Measurements from ENCODE around the gene RNASET2. TPM values are rescaled to one million over a fixed set of nuclear protein-coding genes. Genes with fewer than 3 reads are reported as not detected.
"Not testable (repeated sequence)": the region's sequence is repeated elsewhere in the genome, so short reads cannot be mapped to it uniquely, and the experiment has no call there.

Gene RNASET2
- total RNA-seq, 2 experiments from 2014 or later, result 62.5 to 66.1 TPM

DNA sequence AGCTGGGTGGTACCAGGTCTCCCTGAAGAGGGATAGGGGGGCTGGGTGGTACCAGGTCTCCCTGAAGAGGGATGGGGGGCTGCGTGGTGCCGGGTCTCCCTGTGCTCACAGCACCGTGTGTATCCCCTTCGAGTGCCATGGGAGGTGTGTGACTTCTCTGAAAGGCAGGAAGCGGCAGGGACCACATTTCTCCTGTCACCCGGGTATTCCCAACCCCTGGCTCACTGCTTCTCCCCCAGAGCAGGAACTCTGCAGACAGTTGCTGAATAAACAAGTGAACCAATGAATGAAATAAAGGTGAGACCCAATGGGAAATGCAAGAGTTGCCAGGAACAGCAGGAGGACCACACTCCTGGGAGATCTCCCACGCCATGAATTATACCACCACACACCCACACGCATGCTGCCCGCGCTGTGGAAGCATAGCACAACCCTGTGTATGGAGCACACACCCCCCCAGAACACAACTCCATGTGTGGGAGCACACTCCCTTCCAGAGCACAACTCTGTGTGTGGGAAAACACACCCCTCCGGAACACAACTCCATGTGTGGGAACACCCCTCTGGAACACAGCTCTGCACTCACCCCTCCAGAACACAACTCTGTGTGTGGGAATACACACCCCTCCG, 50.7 kb downstream of the RNASET2 start:
- ChIA-PET CTCF (no interaction called here), POLR2A (no interaction called here)
- H3K4me3 Mint-ChIP-seq, result no peak overlapping the region
- intact Hi-C loops (cut with micrococcal nuclease), result no loop called here
- H3K36me3 Mint-ChIP-seq, result peaks cover 3% of the 10 kb centered on the region
- no peak overlapping the region for H3K27ac Mint-ChIP-seq
- DNase-seq, result no peak
- H3K27me3 Mint-ChIP-seq, result no peaks in the 10 kb centered on the region
- peaks cover 24% of the 10 kb centered on the region for H3K4me1 Mint-ChIP-seq (ENCODE audit: low read depth)
- peaks cover 2% of the 10 kb centered on the region for H3K9me3 Mint-ChIP-seq

DNA sequence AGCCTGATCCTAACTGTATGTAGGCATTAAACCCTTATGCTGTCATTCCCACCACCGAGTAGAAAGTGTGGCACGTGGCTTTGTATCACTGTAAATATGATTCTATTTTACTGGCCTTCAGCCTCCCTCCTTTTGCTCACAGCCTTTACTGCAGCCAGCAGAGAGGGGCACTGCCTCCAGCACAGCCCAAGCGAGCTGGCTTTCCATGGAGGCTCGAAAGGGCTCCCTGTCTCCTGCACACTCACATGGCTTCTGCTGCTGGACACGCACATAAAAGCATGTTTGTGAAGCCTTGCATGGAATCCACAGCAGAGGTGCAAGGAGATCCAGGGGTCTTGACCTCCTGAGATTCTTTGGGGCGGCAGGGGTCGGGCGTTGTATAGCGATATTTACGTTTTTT, 51.3 kb downstream of the RNASET2 start:
- DNase-seq, result no peak
- Mint-ChIP-seq H3K9me3 (peaks cover 2% of the 10 kb centered on the region), H3K4me1 (ENCODE audit: low read depth) (peaks cover 18% of the 10 kb centered on the region), H3K27me3 (no peaks in the 10 kb centered on the region), H3K36me3 (no peaks in the 10 kb centered on the region), H3K4me3 (no peak overlapping the region), H3K27ac (no peak overlapping the region)
- CTCF ChIA-PET, result no interaction called here
- intact Hi-C loops (cut with micrococcal nuclease), result no loop called here
- POLR2A ChIA-PET, result no interaction called here

DNA sequence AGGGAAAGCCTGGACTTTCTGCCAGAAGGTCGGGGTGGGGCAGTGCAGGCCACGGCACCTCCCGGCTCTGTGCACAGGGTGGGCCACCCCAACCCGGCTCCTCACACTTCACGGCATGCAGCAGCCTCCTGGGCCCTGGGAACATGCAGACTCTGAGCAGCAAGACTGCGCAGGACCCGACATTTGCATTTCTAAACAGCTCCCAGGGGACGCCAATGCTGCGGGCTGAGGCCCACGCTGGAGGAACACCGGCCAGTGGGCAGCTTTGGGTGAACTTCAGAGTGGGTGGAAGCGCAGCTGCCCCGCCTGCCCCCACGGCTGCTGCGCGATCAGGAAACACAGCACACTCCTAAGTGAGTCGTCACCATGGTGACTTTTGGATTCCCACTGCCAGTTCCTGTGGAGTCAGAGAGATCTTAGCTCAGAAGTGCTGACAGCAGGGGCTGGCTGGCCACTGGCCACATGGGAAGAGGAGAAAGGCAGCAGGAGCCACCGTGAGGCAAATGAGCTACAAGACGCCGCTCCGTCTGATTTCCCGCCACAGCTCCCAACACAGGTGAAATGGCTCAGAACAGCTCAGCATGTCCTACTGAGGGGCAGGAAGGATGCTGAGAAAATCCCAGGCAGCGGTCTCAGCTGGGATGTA, 52.1 kb downstream of the RNASET2 start:
- ChIA-PET CTCF (no interaction called here), POLR2A (no interaction called here)
- Mint-ChIP-seq H3K4me1 (ENCODE audit: low read depth) (peaks cover 18% of the 10 kb centered on the region), H3K9me3 (peaks cover 2% of the 10 kb centered on the region), H3K36me3 (no peaks in the 10 kb centered on the region), H3K27ac (no peak overlapping the region), H3K4me3 (no peak overlapping the region), H3K27me3 (no peaks in the 10 kb centered on the region)
- intact Hi-C loops (cut with micrococcal nuclease), result no loop called here
- DNase-seq, result no peak

DNA sequence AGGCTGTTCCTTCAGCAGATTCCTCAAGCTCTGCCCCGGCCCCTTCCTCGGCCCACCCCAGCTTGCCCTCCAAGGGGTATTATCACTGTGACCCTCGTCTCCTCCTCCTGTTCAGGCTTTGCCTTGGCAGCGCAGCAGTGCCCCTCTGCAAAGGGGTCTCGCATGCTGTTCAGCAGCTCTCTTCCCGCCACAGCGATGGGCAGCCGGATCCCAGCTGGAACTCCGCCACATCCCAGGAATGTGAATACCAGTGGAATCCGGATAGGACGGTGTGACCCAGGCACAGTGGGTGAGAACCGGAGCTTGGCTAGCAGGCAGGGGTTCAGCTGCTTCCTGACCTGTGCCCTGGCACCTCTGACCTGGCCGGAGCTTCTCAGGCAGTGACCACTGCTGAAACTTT, 52.9 kb downstream of the RNASET2 start:
- Mint-ChIP-seq H3K27me3 (no peaks in the 10 kb centered on the region), H3K9me3 (peaks cover 2% of the 10 kb centered on the region), H3K4me3 (no peak overlapping the region), H3K27ac (no peak overlapping the region), H3K36me3 (no peaks in the 10 kb centered on the region), H3K4me1 (ENCODE audit: low read depth) (peaks cover 18% of the 10 kb centered on the region)
- intact Hi-C loops (cut with micrococcal nuclease), result no loop called here
- no peak for DNase-seq
- POLR2A ChIA-PET, result no interaction called here
- CTCF ChIA-PET, result no interaction called here

DNA sequence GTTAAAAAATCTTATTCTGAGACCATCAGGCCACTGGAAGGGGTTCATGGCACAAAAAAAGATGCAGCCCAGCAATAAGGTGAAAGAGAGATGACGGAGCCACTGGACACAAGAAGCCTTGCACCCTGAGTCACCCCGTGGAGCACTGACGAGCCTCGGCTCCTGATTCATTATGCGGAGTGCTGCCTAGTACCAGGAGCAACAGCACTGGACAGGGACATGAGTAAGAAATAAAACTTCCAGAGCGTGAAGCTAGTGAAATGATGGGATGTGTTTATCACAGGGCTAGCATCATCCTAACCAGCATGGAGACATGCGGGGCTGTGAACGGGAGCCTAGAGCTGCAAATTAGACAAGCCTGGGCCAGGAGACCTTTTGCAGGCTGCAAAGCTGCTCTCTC, 53.3 kb downstream of the RNASET2 start:
- Mint-ChIP-seq H3K27me3 (no peaks in the 10 kb centered on the region), H3K4me1 (ENCODE audit: low read depth) (peaks cover 15% of the 10 kb centered on the region), H3K36me3 (no peaks in the 10 kb centered on the region), H3K27ac (no peak overlapping the region), H3K4me3 (no peak overlapping the region), H3K9me3 (peaks cover 2% of the 10 kb centered on the region)
- ChIA-PET POLR2A (interaction anchor here (0.9 kb wide), 1 partner anchor 47 kb away, joined by 3 read pairs; no protein-coding TSS in a partner anchor), CTCF (no interaction called here)
- DNase-seq, result no peak
- intact Hi-C loops (cut with micrococcal nuclease), result no loop called here

DNA sequence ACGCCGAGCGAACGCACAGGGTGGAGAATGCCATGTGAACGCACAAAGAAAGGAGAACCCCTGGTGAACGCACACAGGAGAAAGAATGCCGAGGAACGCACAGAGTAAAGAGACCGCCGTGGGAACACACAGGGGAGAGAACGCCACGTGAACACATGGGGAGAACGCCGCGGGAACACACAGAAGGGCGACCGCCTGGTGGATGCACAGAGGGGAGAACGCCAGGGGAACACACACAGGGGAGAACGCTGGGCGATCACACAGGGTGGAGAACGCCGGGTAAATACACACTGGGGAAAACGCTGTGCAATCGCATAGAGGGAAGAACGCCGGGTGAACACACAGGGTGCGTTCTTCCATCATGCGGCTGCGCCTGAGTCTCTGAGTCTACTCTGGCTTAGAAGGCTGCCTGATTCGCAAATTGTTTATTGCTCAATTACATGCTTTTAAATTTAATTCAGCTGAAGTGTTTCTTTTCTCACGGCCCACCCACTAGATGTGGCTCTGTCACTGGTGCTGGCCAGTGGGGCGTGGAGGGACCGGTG, 54.1 kb downstream of the RNASET2 start:
- Mint-ChIP-seq H3K27ac (no peak overlapping the region), H3K36me3 (no peaks in the 10 kb centered on the region), H3K27me3 (no peaks in the 10 kb centered on the region), H3K9me3 (peaks cover 2% of the 10 kb centered on the region), H3K4me3 (no peak overlapping the region), H3K4me1 (ENCODE audit: low read depth) (peaks cover 7% of the 10 kb centered on the region)
- intact Hi-C loops (cut with micrococcal nuclease), result no loop called here
- POLR2A ChIA-PET, result interaction anchor here (0.9 kb wide), 1 partner anchor 47 kb away, joined by 3 read pairs; no protein-coding TSS in a partner anchor
- no peak for DNase-seq
- CTCF ChIA-PET, result no interaction called here

DNA sequence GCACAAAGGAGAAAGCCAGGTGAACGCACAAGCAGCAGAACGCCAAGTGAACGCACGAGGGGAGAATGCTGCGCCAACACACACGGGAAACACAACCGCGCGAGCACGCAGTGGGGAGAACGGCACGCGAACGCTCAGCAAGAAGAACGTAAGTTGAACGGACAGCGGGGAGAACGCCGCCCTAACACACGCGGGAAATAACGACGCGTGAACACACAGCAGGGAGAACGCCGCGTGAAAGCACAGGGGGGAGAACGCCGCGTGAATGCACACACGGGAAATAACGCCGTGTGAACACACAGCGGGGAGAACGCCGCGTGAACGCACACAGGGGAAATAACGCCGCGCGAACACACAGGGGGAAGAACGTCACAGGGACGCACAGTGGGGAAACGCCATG, 54.7 kb downstream of the RNASET2 start:
- no peaks in the 10 kb centered on the region for H3K36me3 Mint-ChIP-seq
- no peak for DNase-seq
- no peaks in the 10 kb centered on the region for H3K27me3 Mint-ChIP-seq
- H3K4me3 Mint-ChIP-seq, result no peak overlapping the region
- POLR2A ChIA-PET, result no interaction called here
- CTCF ChIA-PET, result no interaction called here
- no peak overlapping the region for H3K27ac Mint-ChIP-seq
- H3K4me1 Mint-ChIP-seq (ENCODE audit: low read depth), result peaks cover under 1% of the 10 kb centered on the region
- peaks cover 2% of the 10 kb centered on the region for H3K9me3 Mint-ChIP-seq
- intact Hi-C loops (cut with micrococcal nuclease), result no loop called here

DNA sequence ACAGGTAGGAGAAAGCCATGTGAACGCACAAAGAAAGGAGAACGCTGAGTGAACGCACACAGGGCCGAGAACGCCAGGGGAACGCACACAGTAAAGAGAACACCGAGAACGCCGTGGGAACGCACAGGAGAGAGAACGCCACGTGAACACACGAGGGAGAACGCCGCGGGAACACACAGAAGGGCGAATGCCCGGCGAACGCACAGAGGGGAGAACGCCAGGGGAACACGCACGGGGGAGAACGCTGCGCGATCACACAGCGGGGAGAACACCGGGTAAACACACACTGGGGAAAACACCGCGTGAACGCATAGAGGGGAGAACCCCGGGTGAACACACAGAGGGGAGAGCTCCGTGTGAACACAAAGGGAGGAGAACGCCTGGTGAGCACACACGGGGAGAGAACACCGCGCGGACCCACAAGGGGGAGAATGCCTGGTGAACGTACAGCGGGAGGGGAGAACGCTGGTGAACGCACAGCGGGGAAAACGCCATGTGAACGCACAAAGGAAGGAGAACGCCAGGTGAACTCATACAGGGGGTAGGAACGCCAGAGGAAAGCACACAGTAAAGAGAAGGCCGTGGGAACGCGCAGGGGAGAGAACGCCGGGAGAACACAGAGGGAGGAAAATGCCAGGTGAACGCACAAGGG, 55.3 kb downstream of the RNASET2 start:
- no peak overlapping the region for H3K27ac Mint-ChIP-seq
- no peak overlapping the region for H3K4me3 Mint-ChIP-seq
- H3K36me3 Mint-ChIP-seq, result no peaks in the 10 kb centered on the region

DNA sequence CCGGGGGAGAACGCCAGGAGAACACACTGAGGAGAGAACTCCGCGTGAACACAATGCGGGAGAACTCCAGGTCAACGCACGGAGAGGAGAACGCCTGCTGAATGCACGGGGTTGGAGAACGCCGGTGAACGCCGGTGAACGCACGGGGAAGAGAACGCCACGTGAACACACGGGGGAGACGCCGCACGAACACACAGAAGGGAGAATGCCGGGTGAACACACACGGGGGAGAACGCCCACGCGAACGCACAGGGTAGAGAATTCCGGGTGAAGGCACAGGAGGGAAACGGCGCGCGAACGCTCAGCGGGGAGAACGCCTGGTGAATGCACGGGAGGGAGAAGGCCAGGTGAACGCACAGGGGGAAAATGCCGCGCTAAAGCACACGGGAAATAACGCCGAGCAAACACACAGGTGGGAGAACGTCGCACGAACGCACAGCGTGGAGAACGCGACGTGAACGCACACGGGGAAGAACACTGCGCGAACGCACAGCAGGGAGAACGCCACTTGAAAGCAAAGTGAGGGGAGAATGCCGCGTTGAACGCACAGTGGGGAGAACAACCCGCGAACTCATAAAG, 56.1 kb downstream of the RNASET2 start:
- peaks cover 2% of the 10 kb centered on the region for H3K9me3 Mint-ChIP-seq
- no peaks in the 10 kb centered on the region for H3K4me1 Mint-ChIP-seq (ENCODE audit: low read depth)
- DNase-seq, result no peak
- ChIA-PET POLR2A (no interaction called here), CTCF (no interaction called here)
- H3K36me3 Mint-ChIP-seq, result no peaks in the 10 kb centered on the region
- H3K27me3 Mint-ChIP-seq, result no peaks in the 10 kb centered on the region
- no peak overlapping the region for H3K4me3 Mint-ChIP-seq
- H3K27ac Mint-ChIP-seq, result no peak overlapping the region
- intact Hi-C loops (cut with micrococcal nuclease), result no loop called here

More for the DNA sequence above, 55.3 kb downstream of the RNASET2 start:
- H3K27me3 Mint-ChIP-seq, result no peaks in the 10 kb centered on the region
- DNase-seq, result no peak
- POLR2A ChIA-PET, result no interaction called here
- peaks cover 2% of the 10 kb centered on the region for H3K9me3 Mint-ChIP-seq
- no peaks in the 10 kb centered on the region for H3K4me1 Mint-ChIP-seq (ENCODE audit: low read depth)
- CTCF ChIA-PET, result no interaction called here
- intact Hi-C loops (cut with micrococcal nuclease), result no loop called here

DNA sequence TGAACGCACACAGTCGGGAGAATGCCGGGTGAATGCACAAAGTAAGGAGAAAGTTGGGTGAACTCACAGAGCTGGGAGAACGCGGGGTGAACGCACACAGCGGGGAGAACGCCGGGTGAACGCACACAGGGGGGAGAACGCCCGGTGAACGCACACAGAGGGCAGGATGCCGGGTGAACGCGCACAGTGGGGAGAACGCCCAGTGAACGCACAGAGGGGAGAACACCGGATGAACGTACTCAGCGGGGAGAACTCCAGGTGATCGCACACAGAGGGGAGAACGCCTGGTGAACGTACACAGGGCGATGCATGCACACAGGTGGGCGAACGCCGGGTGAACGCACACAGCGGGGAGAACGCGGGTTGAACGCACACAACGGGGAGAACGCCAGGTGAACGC, 57.4 kb downstream of the RNASET2 start:
- H3K9me3 Mint-ChIP-seq, result peaks cover 2% of the 10 kb centered on the region
- intact Hi-C loops (cut with micrococcal nuclease), result no loop called here
- H3K4me1 Mint-ChIP-seq (ENCODE audit: low read depth), result no peaks in the 10 kb centered on the region

DNA sequence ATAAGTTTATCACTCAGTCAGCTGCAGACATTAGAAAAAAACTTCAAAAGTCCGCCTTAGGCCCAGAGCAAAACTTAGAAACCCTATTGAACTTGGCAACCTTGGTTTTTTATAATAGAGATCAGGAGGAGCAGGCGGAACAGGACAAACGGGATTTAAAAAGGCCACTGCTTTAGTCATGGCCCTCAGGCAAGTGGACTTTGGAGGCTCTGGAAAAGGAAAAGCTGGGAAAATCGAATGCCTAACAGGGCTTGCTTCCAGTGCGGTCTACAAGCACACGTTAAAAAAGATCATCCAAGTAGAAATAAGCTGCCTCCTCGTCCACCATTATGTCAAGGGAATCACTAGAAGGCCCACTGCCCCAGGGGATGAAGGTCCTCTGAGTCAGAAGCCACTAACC, 61.7 kb downstream of the RNASET2 start:
- H3K27me3 Mint-ChIP-seq; H3K27ac Mint-ChIP-seq; DNase-seq; H3K9me3 Mint-ChIP-seq; H3K4me3 Mint-ChIP-seq; H3K4me1 Mint-ChIP-seq (ENCODE audit: low read depth); POLR2A ChIA-PET; intact Hi-C loops (cut with micrococcal nuclease): not testable (repeated sequence)
- H3K36me3 Mint-ChIP-seq, result peaks cover 12% of the 10 kb centered on the region
- CTCF ChIA-PET, result interaction anchor here (1.2 kb wide), 1 partner anchor 56 kb away, joined by 4 read pairs; no protein-coding TSS in a partner anchor

More for the DNA sequence above, 57.4 kb downstream of the RNASET2 start:
- H3K27me3 Mint-ChIP-seq, result no peaks in the 10 kb centered on the region
- ChIA-PET POLR2A (no interaction called here), CTCF (no interaction called here)
- no peaks in the 10 kb centered on the region for H3K36me3 Mint-ChIP-seq
- no peak for DNase-seq
- H3K27ac Mint-ChIP-seq, result no peak overlapping the region
- H3K4me3 Mint-ChIP-seq, result no peak overlapping the region

DNA sequence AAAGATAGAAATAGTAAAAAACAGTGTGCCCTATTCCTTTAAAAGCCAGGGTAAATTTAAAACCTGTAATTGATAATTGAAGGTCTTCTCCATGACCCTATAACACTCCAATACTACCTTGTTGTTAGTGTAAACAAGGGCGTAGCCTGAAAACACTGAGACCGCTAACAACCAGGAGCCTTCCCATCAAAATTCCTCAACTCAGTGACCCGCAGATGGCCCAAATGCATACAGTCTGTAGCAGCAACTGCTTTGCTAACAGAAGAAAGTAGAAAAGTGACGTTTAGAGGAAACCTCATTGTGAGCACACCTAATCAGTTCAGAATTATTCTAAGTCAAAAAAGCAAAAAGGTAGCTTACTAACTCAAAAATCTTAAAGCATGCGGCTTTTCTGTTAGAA, 63.9 kb downstream of the RNASET2 start:
- Mint-ChIP-seq H3K9me3 (peaks cover 13% of the 10 kb centered on the region), H3K36me3 (peaks cover 25% of the 10 kb centered on the region)
- POLR2A ChIA-PET; H3K4me1 Mint-ChIP-seq (ENCODE audit: low read depth); intact Hi-C loops (cut with micrococcal nuclease); H3K27me3 Mint-ChIP-seq; H3K27ac Mint-ChIP-seq; DNase-seq; H3K4me3 Mint-ChIP-seq: not testable (repeated sequence)
- CTCF ChIA-PET, result interaction anchor here (1.1 to 1.3 kb wide), 2 partner anchors 118 kb away, joined by 3 read pairs; no protein-coding TSS in a partner anchor
